Measurements from ENCODE around the gene FABP1.

FABP1 gene

DNA sequence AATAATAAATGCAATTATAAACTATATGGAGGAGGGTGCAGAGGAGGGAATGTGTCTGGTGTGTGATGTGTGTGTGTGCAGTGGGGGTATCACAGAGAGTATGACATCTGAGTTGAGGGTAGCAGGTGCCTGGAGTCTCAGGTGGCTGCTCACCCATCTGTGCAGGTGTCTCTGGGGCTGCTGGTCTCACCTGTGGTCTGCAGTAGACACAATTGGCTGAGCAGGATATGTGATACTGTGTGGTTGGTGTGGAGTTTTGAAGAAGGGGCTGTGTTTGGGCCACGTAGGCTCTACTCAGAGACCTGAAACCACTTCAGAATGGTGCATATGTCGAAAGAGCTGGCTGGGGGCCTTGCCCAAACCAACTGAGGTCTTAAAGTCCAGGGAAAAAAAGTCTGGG, 17.0 kb downstream of the FABP1 start:
- FAIRE-seq = no peak

DNA sequence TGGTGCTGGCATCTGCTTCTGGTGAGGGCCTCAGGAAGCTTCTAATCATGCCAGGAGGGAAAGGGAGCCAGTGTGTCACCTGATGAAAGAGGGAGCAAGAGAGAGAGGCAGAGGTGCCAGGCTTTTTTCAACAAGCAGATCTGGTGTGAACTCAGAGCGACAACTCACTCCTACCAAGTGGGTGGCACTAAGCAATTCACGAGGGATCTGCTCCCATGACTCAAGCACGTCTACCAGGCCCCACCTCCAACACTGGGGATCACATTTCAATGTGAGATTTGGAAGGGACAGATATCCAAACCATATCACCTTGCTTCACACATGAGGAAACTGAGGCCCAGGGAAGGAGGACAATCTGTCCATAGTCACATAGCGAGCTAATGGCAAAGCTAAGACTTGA, 19.1 kb downstream of the FABP1 start:
- FAIRE-seq = no peak

DNA sequence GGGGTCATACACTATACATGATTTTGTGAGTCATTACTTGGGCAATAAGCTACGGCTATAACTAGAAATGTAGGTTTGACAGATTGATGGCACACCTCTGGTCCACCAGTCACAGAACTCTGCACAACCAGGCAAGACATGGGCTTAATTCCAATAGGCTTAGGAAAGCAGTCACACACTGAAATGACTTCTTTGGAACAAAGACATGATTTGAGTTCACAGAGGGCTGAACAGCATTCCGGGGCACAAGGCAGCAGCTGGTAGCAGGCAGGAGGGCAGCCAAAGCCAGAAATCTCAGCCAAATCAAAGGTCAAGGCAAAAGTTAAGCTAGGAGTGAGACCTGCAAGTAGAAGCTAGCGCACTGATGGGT, 27.4 kb downstream of the FABP1 start:
- no peak for FAIRE-seq

DNA sequence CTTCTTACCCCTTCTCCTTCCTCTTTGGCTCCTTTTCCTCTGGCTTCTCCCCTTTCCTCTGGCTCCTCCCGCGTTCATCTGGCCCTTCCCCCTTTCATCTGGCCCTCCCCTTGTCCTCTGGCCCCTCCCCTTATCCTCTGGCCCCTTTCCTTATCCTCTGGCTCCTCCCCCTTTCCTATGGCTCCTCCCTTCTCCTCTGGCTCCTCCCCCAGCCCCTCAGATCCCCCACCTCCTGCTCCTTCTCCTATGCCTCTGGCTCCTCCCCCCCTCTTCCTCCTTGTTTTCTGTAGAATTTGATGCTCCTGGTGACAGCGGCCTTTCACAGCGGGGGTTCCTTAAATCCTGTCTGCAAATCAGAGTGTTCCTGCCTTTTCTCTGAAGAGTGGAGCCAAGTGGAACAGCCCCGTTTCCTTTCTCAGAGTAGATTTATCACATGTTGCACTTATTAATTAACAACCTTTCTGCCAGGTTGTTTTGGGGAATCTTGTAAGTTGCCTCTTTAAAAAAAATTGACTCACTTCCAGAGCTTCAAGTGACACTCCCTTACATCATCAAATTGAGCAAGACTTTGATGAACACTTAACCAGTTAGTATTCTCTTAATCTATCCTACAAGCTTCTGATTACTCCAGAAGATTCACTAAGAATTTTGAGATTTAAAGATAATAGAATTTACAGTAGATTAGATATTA, 27.9 kb downstream of the FABP1 start:
- no peak for FAIRE-seq

DNA sequence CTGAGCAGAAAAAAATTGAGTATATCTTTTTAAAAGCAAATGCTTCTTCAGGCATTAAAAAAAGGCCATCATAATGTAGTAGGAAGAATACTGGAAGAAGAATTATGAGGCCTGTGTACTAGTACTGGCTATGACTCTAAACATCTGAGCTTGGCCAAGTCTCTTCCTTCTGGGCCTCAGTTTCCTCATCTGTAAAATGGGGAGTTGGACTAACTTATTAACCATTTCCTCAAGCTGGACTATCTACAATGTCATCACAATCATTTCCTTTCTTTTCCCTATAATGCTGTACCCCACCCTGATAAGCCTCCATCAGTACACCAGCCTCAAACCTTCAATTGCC, 29.3 kb downstream of the FABP1 start:
- FAIRE-seq = no peak

DNA sequence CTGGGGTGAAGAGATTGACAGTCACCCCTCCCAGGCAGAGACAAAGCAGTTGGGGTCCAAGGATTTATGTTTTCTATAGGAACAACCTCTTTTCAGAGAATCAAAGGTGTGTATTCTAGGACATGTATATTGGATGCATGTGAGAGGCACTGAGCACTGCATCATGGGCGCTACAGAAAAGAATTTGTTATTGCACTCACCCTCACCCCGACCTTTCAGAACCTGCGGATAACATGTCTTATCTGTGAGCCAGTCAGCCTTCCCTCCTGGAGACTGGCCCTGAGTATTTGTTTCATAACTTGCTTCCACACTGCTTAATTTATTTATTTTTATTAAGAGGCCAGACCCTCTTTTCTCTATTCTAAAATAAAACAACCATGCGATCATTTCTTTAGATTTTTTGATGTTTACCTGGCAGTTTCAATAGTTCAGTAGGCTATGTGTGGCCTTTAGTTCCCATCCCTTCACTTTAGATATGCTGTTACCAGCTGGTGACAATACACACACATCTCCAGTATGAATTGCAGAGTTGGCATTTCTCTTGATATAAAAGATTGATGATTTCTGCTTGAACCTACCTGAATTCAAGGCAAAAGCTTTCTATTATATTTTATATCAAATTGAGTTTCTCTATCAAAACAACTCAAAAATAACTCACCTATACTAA, 29.8 kb downstream of the FABP1 start:
- no peak for FAIRE-seq

DNA sequence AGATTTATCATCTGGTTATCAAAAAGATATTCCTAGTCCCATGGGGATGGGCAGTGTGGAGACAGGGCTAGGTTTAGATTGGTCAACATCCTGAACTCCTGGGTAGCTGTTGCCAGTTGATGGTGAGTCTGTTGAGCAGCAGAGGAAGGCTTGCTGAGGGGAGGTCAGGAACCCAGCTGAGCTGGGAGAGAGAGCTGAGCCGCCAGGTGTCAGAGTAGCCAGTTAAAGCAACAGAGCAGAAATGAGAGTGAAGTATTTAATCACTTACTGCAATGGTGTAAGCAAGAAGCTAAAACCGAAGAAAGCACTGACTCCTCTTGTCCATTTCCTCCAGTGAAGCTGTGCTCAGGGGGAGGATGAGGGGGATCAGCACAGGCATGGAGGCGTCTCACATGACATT, 30.7 kb downstream of the FABP1 start:
- FAIRE-seq = no peak

DNA sequence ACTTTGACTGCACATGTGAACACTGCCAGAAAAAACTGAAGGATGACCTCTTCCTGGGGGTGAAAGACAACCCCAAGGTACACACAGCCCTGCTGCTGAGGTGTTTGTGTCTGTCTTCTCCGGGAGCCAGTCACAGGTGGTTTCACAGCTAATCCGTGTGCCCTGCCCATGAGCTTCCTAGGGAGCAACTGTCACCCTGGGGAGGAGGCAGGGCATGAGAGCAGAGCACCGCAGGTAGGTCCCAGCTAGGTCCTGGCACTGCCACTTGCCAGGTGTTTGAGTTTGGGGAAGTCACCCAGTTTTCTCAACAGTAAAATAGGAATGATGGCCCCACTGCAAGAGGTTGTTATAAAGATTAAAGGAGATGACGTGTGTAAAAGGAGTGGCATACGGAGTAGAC, 31.2 kb downstream of the FABP1 start:
- no peak for FAIRE-seq

DNA sequence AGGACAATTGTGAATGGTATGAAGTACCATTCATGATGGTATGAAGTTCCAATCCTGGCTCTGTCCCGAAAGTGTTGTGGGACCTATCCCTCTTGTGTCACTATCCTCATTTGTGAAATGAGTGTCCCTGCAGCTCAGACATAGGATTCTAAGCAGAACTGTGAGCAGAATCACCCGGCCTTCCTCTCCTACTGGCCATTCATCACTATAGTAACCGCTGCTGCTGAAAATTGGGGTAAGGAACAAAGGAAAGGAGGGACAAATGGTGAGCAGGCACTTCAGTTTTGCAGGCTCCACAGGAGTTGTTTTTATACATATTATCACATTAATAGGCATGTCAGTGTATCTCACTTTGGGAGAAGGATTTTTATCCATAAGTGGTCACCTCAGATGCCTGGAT, 32.8 kb downstream of the FABP1 start:
- no peak for FAIRE-seq

DNA sequence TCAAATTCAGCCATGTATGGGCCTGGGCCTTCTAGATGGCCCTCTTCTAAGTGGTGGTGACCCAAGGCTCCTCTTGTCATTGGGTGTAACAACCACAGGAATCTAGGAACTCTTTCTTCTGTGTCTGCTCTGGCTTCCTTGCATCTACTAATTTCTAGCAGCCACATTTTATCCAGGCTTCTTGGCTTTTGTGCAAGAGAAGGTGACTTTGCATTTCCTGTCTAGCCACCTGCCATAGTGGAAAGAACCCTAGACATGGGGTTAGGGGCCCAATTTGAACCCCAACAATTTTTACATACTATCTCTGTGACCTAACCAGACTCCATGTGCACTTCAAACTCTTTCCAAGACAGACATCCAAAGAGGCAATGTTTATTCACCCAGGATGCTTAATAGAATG, 35.1 kb downstream of the FABP1 start:
- no peak for FAIRE-seq

DNA sequence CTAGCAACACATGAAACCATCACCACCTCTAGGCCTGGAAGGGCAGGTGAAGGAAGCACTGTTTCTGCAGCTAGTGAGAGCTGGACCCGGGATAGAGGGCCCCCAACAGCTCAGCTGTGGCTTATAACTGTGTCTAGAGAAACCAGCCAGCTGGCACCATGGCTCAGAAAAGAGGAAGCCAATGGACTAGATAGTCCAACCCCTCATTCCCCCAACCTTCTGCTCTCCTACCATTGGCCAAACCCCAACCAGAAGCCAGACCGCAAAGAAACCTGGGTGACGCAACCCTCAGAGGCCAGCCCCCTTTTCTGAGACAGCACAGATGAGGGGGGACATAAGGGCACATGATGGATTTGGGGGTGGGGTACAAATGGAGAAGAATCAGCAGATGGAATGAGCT, 35.9 kb downstream of the FABP1 start:
- no peak for FAIRE-seq

DNA sequence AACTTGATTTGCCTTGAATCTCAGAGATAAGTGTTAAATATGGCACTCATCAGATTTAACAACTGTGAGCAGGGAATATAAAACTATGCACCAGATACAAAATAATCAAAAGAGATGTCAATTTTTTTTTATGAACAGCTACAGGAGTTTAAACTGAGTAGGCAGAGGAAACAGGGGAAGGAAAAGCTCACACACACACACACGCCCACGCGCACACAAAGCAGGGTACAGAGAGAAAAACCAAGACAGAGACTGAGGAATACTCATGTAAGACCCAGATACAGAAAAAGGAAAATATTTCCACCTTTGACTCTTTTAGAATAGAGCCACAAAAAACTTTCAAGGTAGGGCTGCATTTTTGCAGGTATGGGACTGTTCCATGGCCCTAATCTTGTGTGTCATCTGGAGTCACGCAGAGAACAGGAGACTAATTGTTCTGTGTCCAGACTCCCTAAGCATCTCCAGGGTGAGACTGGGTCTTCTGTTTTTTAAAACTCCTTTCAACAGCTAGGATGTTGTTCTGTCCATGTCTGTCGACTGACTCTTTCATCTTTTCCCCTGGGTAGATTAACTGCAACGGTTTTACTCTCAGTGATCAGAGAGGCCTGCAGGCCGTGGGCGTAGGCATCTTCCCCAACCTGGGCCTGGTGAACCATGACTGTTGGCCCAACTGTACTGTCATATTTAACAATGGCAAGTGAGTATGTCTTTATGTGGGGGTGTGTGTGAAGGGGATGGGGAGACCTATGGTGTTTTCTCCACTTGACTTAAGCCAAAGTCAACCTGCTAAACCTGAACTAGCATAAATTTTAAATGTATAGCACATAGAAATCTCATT, 37.2 kb downstream of the FABP1 start:
- no peak for FAIRE-seq

DNA sequence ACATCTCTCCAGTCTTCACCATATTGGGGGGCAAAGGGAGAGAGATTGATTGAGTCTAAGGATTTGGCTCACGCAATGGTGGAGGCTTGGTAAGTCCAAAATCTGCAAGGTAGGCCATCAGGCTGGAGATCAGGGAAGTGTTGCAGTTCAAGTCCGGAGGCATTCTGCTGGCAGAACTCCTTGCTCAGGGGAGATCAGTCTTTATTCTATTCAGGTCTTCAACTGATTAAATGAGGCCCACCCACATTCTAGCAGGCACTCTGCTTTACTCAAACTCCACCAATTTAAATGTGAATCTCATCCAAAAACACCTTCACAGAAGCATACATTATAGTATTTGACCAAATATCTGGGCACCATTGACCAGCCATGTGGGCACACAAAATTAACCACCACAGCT, 38.9 kb downstream of the FABP1 start:
- no peak for FAIRE-seq

DNA sequence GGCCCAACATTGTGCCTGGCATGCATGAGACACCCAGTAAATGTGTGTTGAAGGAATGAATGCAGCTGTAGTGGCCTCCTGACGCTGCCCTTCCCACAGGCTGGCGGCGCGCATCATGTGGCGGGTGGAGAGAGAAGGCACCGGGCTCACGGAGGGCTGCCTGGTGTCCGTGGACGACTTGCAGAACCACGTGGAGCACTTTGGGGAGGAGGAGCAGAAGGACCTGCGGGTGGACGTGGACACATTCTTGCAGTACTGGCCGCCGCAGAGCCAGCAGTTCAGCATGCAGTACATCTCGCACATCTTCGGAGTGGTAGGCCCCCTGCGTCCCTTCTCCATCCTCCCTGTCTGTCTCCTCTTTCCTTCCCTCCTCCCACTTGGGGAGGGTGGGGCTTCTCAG, 40.1 kb downstream of the FABP1 start:
- no peak for FAIRE-seq

DNA sequence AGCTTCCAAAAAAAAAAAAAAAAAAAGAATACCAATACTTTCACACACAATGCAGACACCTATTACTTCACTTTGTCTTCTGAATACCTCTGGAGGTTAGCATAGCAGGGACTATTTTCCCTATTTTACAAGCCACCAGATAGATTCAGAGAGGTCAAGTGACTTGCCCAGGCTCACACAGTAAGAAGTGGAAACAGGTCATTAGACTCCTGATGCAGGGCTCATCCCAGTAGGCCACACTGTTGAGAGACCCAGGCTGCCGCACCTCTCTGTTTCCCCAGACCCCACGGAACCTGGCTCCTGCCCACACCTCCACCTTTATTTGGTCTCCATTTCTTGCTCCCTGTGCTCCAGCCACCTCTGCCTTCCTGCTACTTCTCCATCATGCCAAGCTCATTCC, 40.8 kb downstream of the FABP1 start:
- no peak for FAIRE-seq

DNA sequence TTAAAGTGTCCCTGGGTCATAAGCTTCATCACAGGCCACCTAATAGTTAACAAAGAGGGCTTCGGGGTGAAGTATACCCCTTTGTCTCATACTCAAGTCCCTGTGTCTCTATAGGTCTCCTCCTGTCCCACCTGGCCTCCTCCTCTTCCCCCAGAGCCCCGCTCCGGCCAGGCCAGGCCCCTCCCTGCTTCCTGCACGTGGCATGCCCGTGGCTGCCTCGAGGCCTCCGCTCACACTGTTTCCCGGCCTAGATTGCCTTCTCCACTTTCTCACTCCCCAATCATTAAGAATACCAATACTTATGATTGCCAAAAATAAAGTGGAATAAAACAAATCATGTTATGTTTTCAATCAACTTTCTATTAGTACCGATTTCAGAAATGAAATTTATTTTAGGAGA, 41.5 kb downstream of the FABP1 start:
- no peak for FAIRE-seq

DNA sequence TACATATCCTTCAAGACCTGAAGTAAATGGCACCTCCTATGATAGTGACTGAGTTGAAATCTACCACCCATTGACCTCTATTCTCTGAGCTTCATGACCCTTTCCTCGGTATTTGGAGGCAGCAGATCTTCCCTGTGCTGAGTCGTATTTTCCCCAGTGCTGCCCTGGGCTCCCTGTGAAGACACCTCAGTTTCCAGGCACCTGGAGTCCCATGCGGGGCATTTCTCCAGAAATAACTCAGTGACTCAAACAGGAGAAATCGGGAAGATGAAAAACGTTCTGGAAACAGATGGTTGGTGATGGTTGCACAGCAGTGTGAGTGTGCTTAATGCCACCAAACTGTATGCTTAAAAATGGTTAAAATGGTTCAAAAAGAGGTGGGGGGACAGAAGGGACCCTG, 42.3 kb downstream of the FABP1 start:
- FAIRE-seq = no peak

DNA sequence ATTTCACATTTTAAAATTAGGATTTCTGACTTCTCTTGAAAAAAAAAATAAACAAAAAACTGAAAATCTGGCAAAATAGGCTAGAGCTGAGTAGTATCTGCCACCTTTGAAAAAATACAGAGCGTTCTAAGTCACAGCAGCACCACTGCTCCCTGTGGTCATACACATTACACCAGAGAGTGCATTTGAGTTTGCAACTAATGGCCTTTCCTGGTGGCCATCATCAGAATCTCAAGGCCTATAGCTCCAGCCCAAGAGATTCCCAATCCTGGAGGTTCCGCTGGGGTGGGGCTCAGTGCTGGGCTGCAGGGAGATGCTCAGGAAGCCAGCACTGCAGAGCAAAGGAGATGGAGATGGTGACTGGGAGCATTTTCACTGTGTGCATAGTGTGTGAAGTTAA, 42.8 kb downstream of the FABP1 start:
- no peak for FAIRE-seq

DNA sequence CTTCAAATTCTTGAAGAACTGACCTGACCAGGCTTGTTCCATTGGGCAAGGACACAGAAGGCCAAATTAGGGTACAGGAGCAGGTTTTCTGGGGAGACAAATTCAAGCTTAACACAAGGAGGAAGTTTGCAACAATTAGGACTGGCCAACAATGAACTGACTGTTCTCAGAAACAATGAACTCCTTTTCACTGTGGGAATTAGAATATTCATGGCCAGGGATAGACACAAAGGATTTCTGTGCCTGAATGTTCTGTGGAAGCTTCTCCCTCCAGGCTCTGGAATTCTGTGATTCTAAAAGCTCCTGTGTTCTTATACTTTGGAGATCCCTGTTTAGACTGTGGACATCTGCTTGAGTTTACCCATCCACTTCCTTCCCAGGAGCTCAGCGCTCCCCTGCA, 45.1 kb downstream of the FABP1 start:
- FAIRE-seq = no peak

DNA sequence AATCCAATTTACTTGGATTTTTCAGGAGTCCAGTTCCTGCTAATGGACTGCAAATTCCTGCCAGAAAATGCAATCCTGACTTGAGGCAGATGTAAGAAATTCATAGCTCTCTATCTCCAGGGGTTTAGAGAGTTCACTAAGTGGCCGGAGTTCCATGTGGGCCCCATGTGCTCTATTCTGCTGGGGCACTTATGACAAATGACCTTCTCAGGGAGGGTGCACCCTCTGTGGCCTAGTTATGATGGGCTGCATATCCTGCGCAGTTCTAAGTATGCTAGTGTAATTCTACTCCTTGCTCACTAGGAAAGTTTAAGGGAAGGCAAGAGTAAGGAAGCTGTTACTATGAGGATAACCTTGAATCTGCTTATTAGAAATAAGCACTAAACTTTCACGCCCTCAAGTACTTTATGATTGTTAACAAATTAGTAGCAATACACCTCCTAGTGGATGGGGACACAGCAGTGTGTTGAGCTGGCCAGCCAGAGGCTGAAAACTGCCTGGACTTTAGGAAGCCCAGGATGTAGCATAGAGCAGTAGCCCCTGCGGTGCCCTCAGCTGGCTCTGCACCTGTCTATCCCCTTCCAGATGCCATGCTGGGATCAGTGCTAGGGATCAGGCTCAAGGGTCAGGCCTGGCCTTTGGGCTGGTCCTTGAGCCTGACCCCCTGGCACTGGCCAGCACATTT, 45.8 kb downstream of the FABP1 start:
- FAIRE-seq = no peak

DNA sequence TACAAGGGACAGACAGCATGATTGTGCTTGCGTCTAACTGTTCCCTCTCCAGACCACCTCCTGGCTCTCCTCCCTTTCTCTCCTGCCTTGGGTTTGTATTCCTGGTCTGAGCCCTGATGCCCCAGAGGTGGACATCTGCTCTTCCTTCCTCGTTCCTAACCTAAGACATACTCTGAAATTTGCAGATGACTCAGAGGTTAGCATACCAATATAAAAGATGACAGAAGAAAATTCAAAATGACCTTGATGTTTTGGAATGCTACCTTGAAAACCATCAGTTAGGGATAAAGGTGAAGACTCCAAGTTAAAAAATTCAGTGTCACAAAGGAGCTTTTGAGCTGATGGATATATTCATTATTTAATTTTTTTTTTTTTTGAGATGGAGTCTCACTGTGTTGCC, 47.3 kb downstream of the FABP1 start:
- FAIRE-seq = no peak

DNA sequence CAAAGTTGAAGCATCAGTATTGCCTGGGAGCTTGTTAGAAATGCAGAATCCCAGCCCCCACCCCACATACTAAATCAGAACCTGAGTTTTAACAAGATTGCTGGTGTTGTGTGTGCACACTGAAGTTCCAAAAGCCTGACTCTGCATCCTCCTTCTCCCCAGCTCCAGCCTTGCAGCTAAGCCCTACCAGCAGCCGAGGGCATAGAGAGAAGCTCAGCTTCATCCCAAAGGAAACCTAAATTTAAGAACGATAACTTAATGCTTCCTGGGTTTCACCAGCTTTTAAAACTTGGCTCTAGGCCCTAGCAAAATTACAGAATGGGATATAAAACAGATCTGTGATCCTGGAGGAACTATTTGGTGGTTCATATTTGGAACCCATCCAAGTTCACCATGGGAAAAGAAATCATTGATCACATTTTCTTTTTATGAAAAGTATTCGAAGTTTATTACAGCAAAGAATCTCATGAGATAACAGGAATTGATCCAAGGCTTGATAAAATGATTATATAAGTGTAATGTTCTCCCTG, 49.2 kb downstream of the FABP1 start:
- no peak for FAIRE-seq

DNA sequence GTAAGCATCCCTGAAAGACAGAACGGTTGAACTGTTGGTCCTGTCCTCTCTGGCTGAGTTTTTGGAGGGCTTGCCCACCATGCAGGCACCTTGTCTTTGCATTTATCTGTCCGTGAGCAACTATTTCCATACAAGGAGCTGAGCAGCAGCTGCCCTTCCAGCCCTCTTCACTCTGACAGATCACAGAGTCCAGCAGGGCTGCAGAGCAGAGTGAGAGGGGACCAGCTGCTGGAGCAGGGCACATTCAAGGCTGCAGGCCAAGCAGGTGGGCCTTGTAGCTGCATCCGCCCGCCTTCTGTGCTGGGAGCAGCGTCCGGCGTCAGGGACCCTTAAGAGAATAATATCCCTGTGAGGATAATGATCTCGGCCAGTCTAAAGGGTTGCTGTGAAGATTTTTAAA, 50.8 kb downstream of the FABP1 start:
- no peak for FAIRE-seq
